ENCODE data around the gene CBX1. TPM values are rescaled to one million over a fixed set of nuclear protein-coding genes. Genes with fewer than 3 reads are reported as not detected.

CBX1 gene
- total RNA-seq, 1 donor from 2014 or later: 181 TPM

DNA sequence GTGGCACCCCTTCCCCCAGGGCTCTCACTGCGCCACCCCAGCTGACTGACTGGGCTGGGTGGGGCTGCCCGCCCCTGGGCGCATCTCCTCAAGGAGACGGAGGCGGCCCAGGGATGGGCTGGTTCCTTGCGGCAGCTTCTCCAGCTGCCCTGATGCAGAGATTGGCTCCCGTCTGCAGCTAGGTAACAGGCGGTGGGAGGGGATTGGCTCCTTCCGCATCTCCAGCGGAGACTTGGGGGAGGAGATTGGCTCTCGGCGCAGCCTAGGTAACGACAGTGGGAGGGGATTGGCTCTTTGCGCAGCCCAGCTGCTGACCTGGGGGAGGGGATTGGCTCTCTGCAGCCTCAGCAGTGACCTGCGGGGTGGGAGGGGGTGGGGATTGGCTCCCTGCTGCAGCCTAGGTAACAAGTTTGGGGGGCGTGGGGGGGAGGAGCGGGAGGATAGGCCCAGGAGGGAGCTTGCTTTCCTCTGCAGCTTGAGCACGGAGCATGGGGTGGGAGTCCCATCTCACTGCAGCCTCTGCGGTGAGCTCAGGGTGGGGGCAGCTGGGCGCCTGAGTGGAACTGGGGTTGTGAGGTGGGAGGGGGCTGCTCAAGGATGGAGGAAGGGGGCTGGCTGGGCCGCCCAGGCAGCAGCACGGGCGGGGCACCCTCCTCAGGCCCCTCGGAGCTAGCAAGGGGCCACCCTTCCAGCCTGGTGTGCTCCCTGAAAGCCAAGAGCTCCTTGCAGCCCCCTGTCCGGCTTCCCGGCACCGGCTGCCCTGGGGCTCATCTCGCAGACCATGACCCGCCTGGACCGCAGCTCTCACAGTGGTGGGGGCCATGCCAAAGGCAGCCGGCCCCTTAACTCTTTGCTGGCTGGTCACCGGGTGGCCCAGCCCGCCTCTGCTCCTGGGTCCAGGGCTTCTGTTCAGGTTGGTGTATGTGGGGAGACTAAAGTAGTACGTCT is 46.8 kb downstream of the CBX1 start:
- Mint-ChIP-seq H3K4me1 (ENCODE audit: low read depth) (peaks cover 30% of the 10 kb centered on the region), H3K4me3 (ENCODE audit: low read depth) (peak overlapping the region; percentile 53), H3K27me3 (no peaks in the 10 kb centered on the region), H3K36me3 (ENCODE audit: insufficient read depth) (peaks cover 21% of the 10 kb centered on the region), H3K9me3 (ENCODE audit: low read depth) (no peaks in the 10 kb centered on the region), H3K27ac (peak overlapping the region; percentile 52)
- TF ChIP-seq, protein P1, sequence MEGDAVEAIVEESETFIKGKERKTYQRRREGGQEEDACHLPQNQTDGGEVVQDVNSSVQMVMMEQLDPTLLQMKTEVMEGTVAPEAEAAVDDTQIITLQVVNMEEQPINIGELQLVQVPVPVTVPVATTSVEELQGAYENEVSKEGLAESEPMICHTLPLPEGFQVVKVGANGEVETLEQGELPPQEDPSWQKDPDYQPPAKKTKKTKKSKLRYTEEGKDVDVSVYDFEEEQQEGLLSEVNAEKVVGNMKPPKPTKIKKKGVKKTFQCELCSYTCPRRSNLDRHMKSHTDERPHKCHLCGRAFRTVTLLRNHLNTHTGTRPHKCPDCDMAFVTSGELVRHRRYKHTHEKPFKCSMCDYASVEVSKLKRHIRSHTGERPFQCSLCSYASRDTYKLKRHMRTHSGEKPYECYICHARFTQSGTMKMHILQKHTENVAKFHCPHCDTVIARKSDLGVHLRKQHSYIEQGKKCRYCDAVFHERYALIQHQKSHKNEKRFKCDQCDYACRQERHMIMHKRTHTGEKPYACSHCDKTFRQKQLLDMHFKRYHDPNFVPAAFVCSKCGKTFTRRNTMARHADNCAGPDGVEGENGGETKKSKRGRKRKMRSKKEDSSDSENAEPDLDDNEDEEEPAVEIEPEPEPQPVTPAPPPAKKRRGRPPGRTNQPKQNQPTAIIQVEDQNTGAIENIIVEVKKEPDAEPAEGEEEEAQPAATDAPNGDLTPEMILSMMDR (IDR thresholded peaks at IDR 0.05; ENCODE audit: unreplicated experiment): no peak
- peak; percentile 72 for DNase-seq (ENCODE audit: low spot score, unreplicated experiment)

DNA sequence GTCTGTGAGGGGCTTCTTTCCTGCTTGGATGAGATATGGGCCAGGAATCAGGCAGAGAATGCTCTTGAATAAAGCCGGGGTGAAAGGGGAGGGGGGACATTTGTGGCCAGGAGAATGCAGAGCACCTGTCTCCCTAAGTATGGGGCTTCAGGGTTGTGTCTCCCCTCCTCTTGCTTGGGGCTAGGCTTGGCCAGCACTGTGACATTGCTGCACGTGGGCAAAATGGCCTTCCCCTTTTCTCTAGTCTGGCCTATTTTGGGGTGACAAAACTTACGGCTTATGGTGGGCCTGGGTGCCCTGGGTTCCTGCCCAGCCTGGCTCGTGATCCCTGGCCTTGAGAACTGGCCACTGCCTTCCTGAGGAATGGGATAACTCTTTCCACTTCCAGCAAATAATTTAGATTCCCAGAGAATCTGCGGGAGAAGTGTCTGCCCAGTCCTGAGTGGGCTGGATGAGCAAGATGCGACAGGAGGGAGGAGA is 47.5 kb downstream of the CBX1 start:
- TF ChIP-seq, protein P1 (IDR thresholded peaks at IDR 0.05; ENCODE audit: unreplicated experiment): no peak
- Mint-ChIP-seq H3K36me3 (ENCODE audit: insufficient read depth) (peaks cover 21% of the 10 kb centered on the region), H3K4me1 (ENCODE audit: low read depth) (peaks cover 36% of the 10 kb centered on the region), H3K9me3 (ENCODE audit: low read depth) (no peaks in the 10 kb centered on the region), H3K4me3 (ENCODE audit: low read depth) (peak overlapping the region; percentile 29), H3K27me3 (no peaks in the 10 kb centered on the region), H3K27ac (peak overlapping the region; percentile 83)
- no peak for DNase-seq (ENCODE audit: low spot score, unreplicated experiment)

GRCh38 chr17:48052956-48053757 is 48.1 kb downstream of the CBX1 start:
- Mint-ChIP-seq H3K27me3 (no peaks in the 10 kb centered on the region), H3K4me3 (ENCODE audit: low read depth) (peak overlapping the region; percentile 29), H3K9me3 (ENCODE audit: low read depth) (no peaks in the 10 kb centered on the region), H3K36me3 (ENCODE audit: insufficient read depth) (peaks cover 19% of the 10 kb centered on the region), H3K27ac (peak overlapping the region; percentile 83), H3K4me1 (ENCODE audit: low read depth) (peaks cover 38% of the 10 kb centered on the region)
- TF ChIP-seq, protein P1 (IDR thresholded peaks at IDR 0.05; ENCODE audit: unreplicated experiment): no peak
- DNase-seq (ENCODE audit: low spot score, unreplicated experiment): no peak

DNA sequence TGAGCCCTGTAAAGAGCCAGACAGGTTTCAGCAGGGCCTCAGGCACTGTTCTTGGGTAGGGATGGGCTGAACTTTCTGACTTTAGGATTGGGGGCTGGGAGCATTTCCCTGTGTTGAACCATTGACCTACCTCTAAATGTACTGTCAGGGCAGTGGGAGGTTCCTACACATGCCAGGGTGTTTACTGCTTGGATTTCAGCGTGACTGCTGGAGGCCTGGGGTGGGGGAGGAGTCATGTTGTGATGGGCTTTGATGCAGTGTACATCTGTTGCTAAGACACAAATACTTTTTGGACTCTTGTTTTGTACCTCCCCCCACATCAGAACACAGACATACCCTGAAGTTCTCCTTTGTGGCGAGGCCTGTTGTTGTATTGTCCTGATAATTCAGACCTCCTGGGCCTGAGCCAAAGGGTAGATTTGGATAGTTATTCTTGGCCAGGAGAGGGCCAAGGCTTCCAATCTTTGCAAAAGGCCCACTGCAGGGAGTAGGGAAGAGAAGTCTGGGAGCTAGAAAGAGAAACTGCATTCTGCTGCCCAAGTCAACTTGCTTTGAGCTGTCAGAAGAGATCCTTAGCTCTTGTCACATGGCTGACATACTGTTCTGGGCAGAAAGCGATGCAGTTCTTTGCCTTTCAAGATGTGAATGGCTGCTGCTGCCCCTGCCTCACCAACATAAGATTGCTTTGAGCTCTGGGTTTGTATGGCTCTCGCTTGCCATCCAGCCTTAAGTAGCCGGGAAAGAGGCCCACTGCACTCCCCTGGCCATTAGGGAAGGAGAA is 49.4 kb downstream of the CBX1 start:
- no peaks in the 10 kb centered on the region for H3K9me3 Mint-ChIP-seq (ENCODE audit: low read depth)
- H3K4me3 Mint-ChIP-seq (ENCODE audit: low read depth): no peak overlapping the region
- H3K36me3 Mint-ChIP-seq (ENCODE audit: insufficient read depth): peaks cover 19% of the 10 kb centered on the region
- H3K4me1 Mint-ChIP-seq (ENCODE audit: low read depth): peaks cover 40% of the 10 kb centered on the region
- no peaks in the 10 kb centered on the region for H3K27me3 Mint-ChIP-seq
- H3K27ac Mint-ChIP-seq: no peak overlapping the region
- DNase-seq (ENCODE audit: low spot score, unreplicated experiment): no peak
- TF ChIP-seq, protein P1 (IDR thresholded peaks at IDR 0.05; ENCODE audit: unreplicated experiment): no peak

Data from progenitor cell of endocrine pancreas (in vitro differentiated cells).